BLaER1 treated with 17β-estradiol and CSF1 and Interleukin-3, amounts not matched to agents 10 nM and 100 nM (cell line): ENCODE measurements around the gene APOBEC3F.
"Not testable (repeated sequence)": the region's sequence is repeated elsewhere in the genome, so short reads cannot be mapped to it uniquely, and the experiment has no call there.

Experiments
- H3K27ac ChIP-seq, 11 experiments: shearing (Covaris generic); formaldehyde crosslinking; 2 replicates each; pipeline ENCODE4 v1.8.1; 2022
- H3K27me3 ChIP-seq, 11 experiments: shearing (Covaris generic); formaldehyde crosslinking; 2 replicates each; pipeline ENCODE4 v1.8.1; 2022
- H3K36me3 ChIP-seq, 11 experiments: shearing (Covaris generic); formaldehyde crosslinking; 2 replicates each; pipeline ENCODE4 v1.8.1; 2022
- H3K4me1 ChIP-seq, 10 experiments: shearing (Covaris generic); formaldehyde crosslinking; 2 replicates each; pipeline ENCODE4 v1.8.1; 2022
- H3K4me2 ChIP-seq, 11 experiments: shearing (Covaris generic); formaldehyde crosslinking; 2 replicates each; pipeline ENCODE4 v1.8.1; 2022
- H3K4me3 ChIP-seq, 10 experiments: shearing (Covaris generic); formaldehyde crosslinking; 2 replicates each; pipeline ENCODE4 v1.8.1; 2022
- H3K9ac ChIP-seq, 11 experiments: shearing (Covaris generic); formaldehyde crosslinking; 2 replicates each; pipeline ENCODE4 v1.8.1; 2022
- H3K9me3 ChIP-seq, 11 experiments: shearing (Covaris generic); formaldehyde crosslinking; replicated peaks in 1 of 11; 2 replicates each; pipeline ENCODE4 v1.8.1; 2022
- H4K20me1 ChIP-seq, 11 experiments: shearing (Covaris generic); formaldehyde crosslinking; 2 replicates each; pipeline ENCODE4 v1.8.1; 2022
- Cebpa-rat ChIP-seq, 11 experiments: shearing (Covaris generic); IDR thresholded peaks; 2 replicates each; pipeline ENCODE4 v1.8.1; 2022

APOBEC3F gene

GRCh38 chr22:39012533-39013511, 27.8 kb upstream of the APOBEC3F start:
- Histone ChIP-seq H3K9me3 (no peaks in the 10 kb centered on the region), H3K4me3 (no peak overlapping the region), H3K27ac (peak overlapping the region in 2 of 11 experiments; percentile 62 to 71; a peak in 3 of 22 replicates), H3K36me3 (peaks cover 0 to 6% (median under 1%) of the 10 kb centered on the region in 11 experiments; a peak in 6 of 22 replicates), H4K20me1 (no peaks in the 10 kb centered on the region; a peak in 1 of 22 replicates), H3K9ac (peak overlapping the region in 2 of 11 experiments; percentile 82 to 84; a peak in 3 of 22 replicates), H3K4me2 (peak overlapping the region in 9 of 11 experiments; percentile 77 to 96 (median 89); a peak in 17 of 22 replicates), H3K27me3 (no peaks in the 10 kb centered on the region), H3K4me1 (peaks cover 21 to 42% (median 34%) of the 10 kb centered on the region in 10 experiments)
- TF ChIP-seq Cebpa-rat (IDR thresholded peaks at IDR 0.05), result no peak

- not testable (repeated sequence) for H4K20me1 ChIP-seq, H3K27me3 ChIP-seq, H3K9me3 ChIP-seq
- peaks cover 24 to 46% (median 34%) of the 10 kb centered on the region in 10 experiments for H3K4me1 ChIP-seq
- peak overlapping the region; percentile 38 to 86 (median 72); a peak in 20 of 22 replicates for H3K27ac ChIP-seq
- H3K9ac ChIP-seq, result peak overlapping the region; percentile 69 to 84 (median 79)
- H3K4me2 ChIP-seq, result peak overlapping the region; percentile 77 to 96 (median 89)
- peaks cover 0 to 14% (median 6%) of the 10 kb centered on the region in 11 experiments; a peak in 9 of 22 replicates for H3K36me3 ChIP-seq
- peak overlapping the region; percentile 58 to 74 (median 64) for H3K4me3 ChIP-seq
Measured at GRCh38 chr22:39013561-39013941, 27.1 kb upstream of the APOBEC3F start.

GRCh38 chr22:39013942-39014722, 26.5 kb upstream of the APOBEC3F start, which contains the start of gene APOBEC3C:
Gene APOBEC3C (plus strand): TSS chr22:39014257. CDS start chr22:39014363, 106 bp downstream.
- H3K27ac ChIP-seq, result peak within 1 kb of the TSS; percentile 38 to 86 (median 72)
- no peaks in the 10 kb centered on the region for H3K9me3 ChIP-seq
- no peaks in the 10 kb centered on the region for H3K27me3 ChIP-seq
- peak within 1 kb of the TSS; percentile 77 to 96 (median 89) for H3K4me2 ChIP-seq
- H4K20me1 ChIP-seq, result no peaks in the 10 kb centered on the region; a peak in 1 of 22 replicates
- peaks cover 0 to 19% (median 7%) of the 10 kb centered on the region in 11 experiments; a peak in 9 of 22 replicates for H3K36me3 ChIP-seq
- H3K9ac ChIP-seq, result peak within 1 kb of the TSS; percentile 69 to 84 (median 79)
- H3K4me3 ChIP-seq, result peak within 1 kb of the TSS; percentile 58 to 74 (median 64)
- no peak for TF ChIP-seq Cebpa-rat (IDR thresholded peaks at IDR 0.05)
- peaks cover 24 to 47% (median 35%) of the 10 kb centered on the region in 10 experiments for H3K4me1 ChIP-seq

- H4K20me1 ChIP-seq, H3K27me3 ChIP-seq, H3K9me3 ChIP-seq: not testable (repeated sequence)
- peaks cover 0 to 20% (median 7%) of the 10 kb centered on the region in 11 experiments; a peak in 9 of 22 replicates for H3K36me3 ChIP-seq
- H3K4me2 ChIP-seq, result peak overlapping the region; percentile 77 to 96 (median 89)
- H3K4me1 ChIP-seq, result peaks cover 27 to 53% (median 40%) of the 10 kb centered on the region in 10 experiments
- H3K27ac ChIP-seq, result peak overlapping the region; percentile 38 to 86 (median 72)
- H3K4me3 ChIP-seq, result peak overlapping the region; percentile 58 to 74 (median 64)
- H3K9ac ChIP-seq, result peak overlapping the region; percentile 69 to 84 (median 79)
Measured at GRCh38 chr22:39014723-39015121, 25.9 kb upstream of the APOBEC3F start.

GRCh38 chr22:39016592-39016991, 24.1 kb upstream of the APOBEC3F start:
- Histone ChIP-seq H4K20me1 (no peaks in the 10 kb centered on the region; a peak in 1 of 22 replicates), H3K4me2 (peak overlapping the region in 2 of 11 experiments; percentile 14 to 22; a peak in 1 of 22 replicates)

GRCh38 chr22:39017596-39018365, 22.9 kb upstream of the APOBEC3F start:
- Histone ChIP-seq H3K9ac (no peak overlapping the region), H3K4me1 (peaks cover 46 to 66% (median 55%) of the 10 kb centered on the region in 10 experiments), H3K4me2 (no peak overlapping the region)

More at GRCh38 chr22:39016592-39016991, 24.1 kb upstream of the APOBEC3F start:
- peak overlapping the region in 2 of 11 experiments; percentile 3 to 26; a peak in 1 of 22 replicates for H3K9ac ChIP-seq
- TF ChIP-seq Cebpa-rat (IDR thresholded peaks at IDR 0.05), result no peak
- no peak overlapping the region for H3K4me3 ChIP-seq
- H3K36me3 ChIP-seq, result peaks cover 0 to 20% (median 7%) of the 10 kb centered on the region in 11 experiments; a peak in 9 of 22 replicates
- H3K4me1 ChIP-seq, result peaks cover 39 to 58% (median 45%) of the 10 kb centered on the region in 10 experiments
- no peak overlapping the region for H3K27ac ChIP-seq
- H3K27me3 ChIP-seq, result no peaks in the 10 kb centered on the region
- no peaks in the 10 kb centered on the region for H3K9me3 ChIP-seq

GRCh38 chr22:39020021-39020651, 20.5 kb upstream of the APOBEC3F start:
- Histone ChIP-seq H3K4me2 (peak overlapping the region; percentile 65 to 96 (median 78)), H3K9ac (peak overlapping the region in 6 of 11 experiments; percentile 15 to 75 (median 48); a peak in 8 of 22 replicates), H3K4me1 (peaks cover 33 to 52% (median 42%) of the 10 kb centered on the region in 10 experiments)

More at GRCh38 chr22:39017596-39018365, 22.9 kb upstream of the APOBEC3F start:
- Histone ChIP-seq H4K20me1 (no peaks in the 10 kb centered on the region; a peak in 1 of 22 replicates), H3K9me3 (no peaks in the 10 kb centered on the region), H3K27ac (no peak overlapping the region), H3K4me3 (no peak overlapping the region), H3K36me3 (peaks cover 0 to 20% (median 7%) of the 10 kb centered on the region in 11 experiments; a peak in 9 of 22 replicates), H3K27me3 (no peaks in the 10 kb centered on the region)
- TF ChIP-seq Cebpa-rat (IDR thresholded peaks at IDR 0.05), result no peak

More at GRCh38 chr22:39020021-39020651, 20.5 kb upstream of the APOBEC3F start:
- H3K9me3 ChIP-seq, H4K20me1 ChIP-seq, H3K27me3 ChIP-seq: not testable (repeated sequence)
- Histone ChIP-seq H3K36me3 (peaks cover 6 to 33% (median 17%) of the 10 kb centered on the region in 11 experiments; a peak in 18 of 22 replicates), H3K4me3 (peak overlapping the region in 8 of 10 experiments; percentile 36 to 65 (median 48); a peak in 14 of 20 replicates), H3K27ac (peak overlapping the region in 5 of 11 experiments; percentile 38 to 81 (median 47); a peak in 8 of 22 replicates)
